ENCODE results near the gene MCF2L. TPM values are rescaled to one million over a fixed set of nuclear protein-coding genes. Genes with fewer than 3 reads are reported as not detected.

MCF2L gene
- total RNA-seq, 1 donor: 3.2 TPM

DNA sequence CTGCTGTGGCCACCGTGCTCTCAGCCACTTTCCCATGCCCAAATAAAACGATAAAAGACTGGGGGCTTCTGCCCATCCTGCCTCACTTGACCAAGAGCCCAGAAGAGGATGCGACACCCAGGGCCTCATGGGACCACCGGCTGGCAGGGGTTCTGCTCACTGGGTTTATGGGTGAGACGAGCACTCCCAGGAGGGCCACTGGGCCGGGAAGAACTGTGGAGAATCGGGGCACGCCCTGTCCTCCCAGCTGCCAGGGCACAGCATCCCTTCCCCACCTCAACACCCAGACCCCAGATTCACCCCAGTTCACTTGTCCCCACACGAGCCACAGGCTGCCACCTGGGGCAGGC lies 148.9 kb downstream of the MCF2L start:
- no peak for DNase-seq (ENCODE audit: low read depth in 2 of 3, low spot score in 2 of 3)

DNA sequence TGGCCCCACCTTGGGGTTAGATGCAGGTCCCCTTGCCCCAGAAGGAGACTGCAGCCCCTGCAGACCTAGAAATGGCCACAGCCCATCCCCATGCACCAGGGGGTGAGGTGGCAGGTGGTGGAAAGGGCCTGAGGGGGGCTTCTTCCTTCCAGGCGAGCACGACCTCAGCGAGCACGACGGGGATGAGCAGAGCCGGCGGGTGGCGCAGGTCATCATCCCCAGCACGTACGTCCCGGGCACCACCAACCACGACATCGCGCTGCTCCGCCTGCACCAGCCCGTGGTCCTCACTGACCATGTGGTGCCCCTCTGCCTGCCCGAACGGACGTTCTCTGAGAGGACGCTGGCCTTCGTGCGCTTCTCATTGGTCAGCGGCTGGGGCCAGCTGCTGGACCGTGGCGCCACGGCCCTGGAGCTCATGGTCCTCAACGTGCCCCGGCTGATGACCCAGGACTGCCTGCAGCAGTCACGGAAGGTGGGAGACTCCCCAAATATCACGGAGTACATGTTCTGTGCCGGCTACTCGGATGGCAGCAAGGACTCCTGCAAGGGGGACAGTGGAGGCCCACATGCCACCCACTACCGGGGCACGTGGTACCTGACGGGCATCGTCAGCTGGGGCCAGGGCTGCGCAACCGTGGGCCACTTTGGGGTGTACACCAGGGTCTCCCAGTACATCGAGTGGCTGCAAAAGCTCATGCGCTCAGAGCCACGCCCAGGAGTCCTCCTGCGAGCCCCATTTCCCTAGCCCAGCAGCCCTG lies 149.4 kb downstream of the MCF2L start:
- DNase-seq (ENCODE audit: low read depth in 2 of 3, low spot score in 2 of 3): no peak

- DNase-seq (ENCODE audit: low read depth in 2 of 3, low spot score in 2 of 3): no peak
Observed at GRCh38 chr13:113119166-113119821, 150.3 kb downstream of the MCF2L start.

- no peak for DNase-seq (ENCODE audit: low read depth in 2 of 3, low spot score in 2 of 3)
Observed at GRCh38 chr13:113119822-113120189, 150.8 kb downstream of the MCF2L start.

GRCh38 chr13:113120300-113121182 lies 151.5 kb downstream of the MCF2L start:
- no peak for DNase-seq (ENCODE audit: low read depth in 2 of 3, low spot score in 2 of 3)

DNA sequence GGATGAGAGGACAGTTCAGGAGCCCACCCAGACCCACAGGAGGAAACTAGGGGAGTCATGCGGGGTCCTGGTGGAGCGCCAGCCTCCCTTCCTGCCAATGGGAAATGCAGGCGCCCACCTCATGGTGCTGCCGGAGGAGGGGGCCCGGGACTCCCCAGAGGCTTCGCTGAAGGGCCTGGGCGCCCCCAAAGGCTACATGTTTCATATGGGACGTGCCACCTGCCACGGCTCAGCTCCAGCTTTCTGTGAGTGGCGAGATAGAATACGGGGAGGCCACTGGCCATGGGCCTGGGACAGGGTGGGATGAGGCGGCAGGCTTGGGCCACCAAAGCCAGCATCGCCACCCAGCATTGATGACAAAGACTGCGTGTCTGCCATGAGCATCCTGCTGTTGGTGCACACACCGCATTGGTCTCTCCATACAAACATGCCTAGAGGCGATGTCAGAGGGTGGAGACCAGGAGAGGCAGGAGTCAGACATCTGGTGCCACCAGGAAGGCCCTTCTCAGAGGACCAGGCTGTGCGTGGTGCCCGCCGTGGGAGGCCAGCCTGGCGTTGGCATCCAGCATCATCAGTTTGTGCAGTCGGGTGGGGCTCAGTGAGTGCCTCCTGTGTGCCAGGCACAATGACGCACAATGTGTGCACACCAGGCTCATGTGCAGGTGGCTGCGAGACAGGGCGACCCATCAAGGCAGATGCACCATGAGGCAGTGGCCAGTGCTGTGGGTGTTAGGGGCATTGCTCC lies 152.3 kb downstream of the MCF2L start:
- no peak for DNase-seq (ENCODE audit: low read depth in 2 of 3, low spot score in 2 of 3)

- DNase-seq (ENCODE audit: low read depth in 2 of 3, low spot score in 2 of 3): no peak
Observed at GRCh38 chr13:113121928-113122471, 153.0 kb downstream of the MCF2L start.

DNA sequence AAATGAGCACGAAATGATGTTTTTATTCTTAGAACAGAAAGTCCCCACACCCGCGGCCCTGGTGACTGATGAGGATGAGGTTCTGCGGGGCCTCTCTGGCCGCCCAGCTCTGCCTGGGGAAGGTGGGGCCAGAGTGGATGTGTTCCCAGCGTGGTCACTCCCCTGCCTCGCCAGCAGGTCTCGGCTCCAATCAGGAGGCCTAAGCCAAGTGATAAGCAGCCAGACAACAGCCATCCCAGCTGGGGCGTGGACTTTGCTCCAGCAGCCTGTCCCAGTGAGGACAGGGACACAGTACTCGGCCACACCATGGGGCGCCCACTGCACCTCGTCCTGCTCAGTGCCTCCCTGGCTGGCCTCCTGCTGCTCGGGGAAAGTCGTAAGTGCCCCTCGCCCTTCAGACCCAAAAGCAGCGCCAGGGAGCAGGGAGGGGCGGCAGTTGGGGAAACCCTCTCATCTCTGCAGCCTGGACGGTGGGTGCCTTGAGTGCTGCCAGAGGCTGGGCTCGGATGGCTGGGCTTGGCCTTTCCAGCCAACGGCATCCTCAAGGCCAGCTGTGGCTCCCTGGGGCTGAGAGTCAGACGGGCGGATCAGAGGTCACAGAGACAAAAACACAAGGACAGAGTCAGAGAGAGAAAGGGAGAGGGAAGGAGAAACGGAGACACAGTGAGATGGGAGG lies 153.7 kb downstream of the MCF2L start, which contains the start of gene F10:
TSS of gene F10 (plus strand) at position 250 of the 676 bp plus-strand sequence. CDS start at position 307, 57 bp downstream.
- no peak for DNase-seq (ENCODE audit: low read depth in 2 of 3, low spot score in 2 of 3)

DNA sequence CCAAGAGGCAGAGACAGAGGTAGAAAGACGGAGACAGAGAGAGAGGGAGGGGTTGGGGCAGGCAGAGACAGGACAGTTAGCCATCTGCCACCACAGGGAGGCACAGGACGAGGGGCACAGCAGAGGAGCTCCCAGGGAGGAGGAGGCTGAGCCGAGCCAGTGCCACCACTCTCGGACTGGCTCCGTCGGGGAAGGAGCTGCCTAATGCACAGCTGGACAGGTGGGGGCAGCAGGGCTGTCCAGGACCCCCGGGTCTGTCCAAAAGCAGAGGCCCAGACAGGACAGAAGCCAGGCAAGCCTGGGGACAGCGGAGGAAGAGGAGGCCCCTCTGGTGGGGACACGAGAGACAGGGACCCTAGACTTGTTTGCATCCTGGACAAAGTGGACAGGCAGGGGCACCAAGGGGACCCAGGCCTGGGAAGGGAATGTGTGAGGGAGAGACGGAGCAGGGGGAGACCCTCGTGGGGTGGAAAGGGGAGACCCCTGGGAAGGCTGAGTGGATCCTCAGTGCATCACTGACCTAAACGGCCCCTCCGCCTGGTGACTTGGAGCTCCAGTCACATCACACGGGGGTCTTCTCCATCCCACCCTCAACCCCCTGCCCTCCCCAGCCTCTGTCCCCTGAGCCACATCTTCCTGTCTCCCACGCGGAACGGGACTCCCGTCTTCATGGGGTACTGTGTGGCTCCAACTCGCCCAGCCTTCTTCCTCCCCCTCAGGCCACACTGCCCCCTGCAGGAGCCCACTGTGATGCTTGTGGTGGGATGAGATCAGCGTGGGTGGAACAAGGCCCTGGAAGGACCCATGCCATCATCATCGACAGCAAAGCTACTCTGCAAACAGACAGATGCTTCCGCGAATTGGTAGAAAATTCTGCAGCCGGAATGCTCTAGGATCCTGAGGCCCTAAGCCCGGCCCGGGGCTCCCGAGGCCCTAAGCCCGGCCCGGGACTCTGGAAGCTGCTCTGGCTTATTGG lies 154.5 kb downstream of the MCF2L start:
- peak in 2 of 3 donors; percentile 18 to 26 for DNase-seq (ENCODE audit: low read depth in 2 of 3, low spot score in 2 of 3)

DNA sequence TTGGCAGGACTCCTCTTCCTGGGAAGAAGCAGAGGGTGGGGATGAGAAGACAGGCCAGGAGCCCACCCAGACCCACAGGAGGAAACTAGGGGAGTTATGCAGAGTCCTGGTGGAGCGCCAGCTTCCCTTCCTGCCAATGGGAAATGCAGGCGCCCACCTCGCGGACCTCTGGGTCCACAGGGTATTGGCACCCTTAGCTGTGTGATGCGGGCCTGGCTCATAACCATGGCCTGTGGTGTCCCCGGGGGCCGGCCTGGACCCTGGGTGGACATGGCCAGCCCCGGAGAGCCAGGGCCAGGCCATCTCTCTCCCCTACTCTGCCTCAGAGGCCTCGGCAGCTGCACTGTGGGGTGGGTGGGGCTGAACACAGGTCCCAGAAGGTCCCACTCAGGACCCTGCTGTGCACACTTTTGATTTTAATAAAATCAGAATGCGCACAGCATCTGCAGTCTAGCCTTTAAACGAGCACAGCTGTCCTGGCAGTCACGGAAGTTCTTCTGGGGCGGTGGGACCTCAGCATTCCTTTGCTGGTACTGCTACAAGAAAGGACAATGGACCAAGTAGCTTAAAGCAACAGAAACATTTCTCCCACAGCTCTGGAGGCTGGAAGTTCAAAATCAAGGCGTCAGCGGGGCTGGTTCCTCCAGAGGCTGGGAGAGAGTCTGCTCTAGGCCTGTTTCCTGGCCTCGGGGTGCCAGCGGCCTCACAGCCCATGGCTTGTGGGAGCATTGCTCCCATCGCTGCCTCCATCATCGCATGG lies 155.4 kb downstream of the MCF2L start:
- no peak for DNase-seq (ENCODE audit: low read depth in 2 of 3, low spot score in 2 of 3)

DNA sequence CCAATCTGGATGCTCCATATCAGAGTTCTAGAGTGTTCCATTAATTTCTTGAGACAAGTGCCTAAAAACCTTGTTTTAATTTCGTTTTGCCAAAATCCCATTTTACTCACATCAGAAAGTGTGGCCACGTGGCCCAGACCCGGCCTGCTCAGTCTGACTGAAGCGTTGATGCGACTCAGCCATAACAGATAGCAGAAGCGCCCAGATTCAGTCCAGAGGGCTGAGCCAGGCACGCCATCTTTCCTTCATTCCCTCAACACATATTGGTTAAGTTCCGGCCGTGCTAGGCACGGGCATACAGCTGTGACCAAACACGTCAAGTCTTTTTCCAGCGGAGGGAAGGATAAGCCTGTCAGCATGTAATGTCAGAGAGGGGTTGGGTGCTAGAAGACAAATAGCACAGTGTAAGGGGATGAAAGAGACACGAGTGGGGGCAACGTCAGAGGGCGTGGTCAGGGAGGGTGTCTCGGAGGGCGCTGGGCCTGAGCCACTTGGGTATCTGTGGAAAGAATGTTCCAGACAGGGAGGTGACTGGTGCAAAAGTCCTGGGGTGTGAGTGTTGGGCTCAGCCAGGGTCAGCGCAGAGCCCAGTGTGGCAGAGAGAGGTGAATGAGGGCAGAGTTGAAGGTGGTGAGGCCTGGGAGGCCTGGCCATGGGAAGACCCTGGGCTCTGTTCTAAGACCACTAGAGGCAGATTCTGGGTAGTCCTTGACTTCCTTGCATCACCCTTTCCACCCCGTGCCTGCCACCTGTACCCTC lies 156.7 kb downstream of the MCF2L start:
- no peak for DNase-seq (ENCODE audit: low read depth in 2 of 3, low spot score in 2 of 3)

- DNase-seq (ENCODE audit: low read depth in 2 of 3, low spot score in 2 of 3): no peak
Observed at GRCh38 chr13:113126265-113127150, 157.5 kb downstream of the MCF2L start.

DNA sequence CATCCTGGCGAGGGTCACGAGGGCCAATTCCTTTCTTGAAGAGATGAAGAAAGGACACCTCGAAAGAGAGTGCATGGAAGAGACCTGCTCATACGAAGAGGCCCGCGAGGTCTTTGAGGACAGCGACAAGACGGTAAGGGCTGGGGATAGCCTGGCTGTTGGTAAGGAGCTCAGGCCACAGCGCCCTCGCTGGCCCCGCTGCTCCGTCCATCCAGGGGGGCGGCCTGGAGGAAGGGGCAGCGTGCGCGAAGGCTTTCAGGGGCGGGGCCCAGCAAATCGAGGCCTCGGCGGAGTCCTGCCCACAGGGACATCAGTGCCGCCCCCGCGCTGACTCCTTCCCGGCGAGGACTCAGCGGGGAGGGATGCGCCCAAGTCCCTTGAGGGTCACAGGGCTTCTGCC lies 160.5 kb downstream of the MCF2L start:
- DNase-seq (ENCODE audit: low read depth in 2 of 3, low spot score in 2 of 3): no peak

- peak in 2 of 3 donors; percentile 23 to 40 for DNase-seq (ENCODE audit: low read depth in 2 of 3, low spot score in 2 of 3)
Observed at GRCh38 chr13:113129921-113130750, 161.1 kb downstream of the MCF2L start.

- DNase-seq (ENCODE audit: low read depth in 2 of 3, low spot score in 2 of 3): no peak
Observed at GRCh38 chr13:113135281-113135760, 166.3 kb downstream of the MCF2L start.

Measured in hematopoietic multipotent progenitor cell (in vitro differentiated cells).